GM12801 (cell line): ENCODE measurements around the gene SUSD6.

Source experiments
- CTCF ChIP-seq: IDR thresholded peaks from one replicate; pipeline ENCODE4 v1.5.1; 2011; ENCODE audit warnings: control low read depth; ENCODE audit not compliant: insufficient read length; ENCODE audit errors: extremely low read depth

The SUSD6 gene

DNA sequence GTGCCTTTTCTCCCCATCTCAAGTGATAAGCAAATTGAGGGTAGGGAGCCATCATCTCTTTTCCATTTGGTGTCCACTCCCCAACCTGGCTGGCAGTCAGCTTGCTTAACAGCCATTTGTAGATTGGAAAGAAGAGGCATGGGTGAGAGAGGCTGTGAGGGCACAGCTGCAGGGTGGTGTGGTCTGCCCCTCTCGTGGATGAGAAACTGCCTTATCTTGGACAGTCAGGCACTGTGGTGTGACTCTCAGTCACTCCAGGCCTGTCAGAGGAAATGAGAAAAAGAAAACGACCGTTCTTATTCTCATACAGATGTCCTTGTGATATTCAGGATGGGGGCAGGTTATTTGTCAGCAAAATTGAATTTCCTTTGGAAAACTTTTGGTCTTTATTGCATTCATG is 90.5 kb downstream of the SUSD6 start:
- no peak for TF ChIP-seq CTCF

GRCh38 chr14:69703047-69704039 is 91.9 kb downstream of the SUSD6 start:
- no peak for TF ChIP-seq CTCF

DNA sequence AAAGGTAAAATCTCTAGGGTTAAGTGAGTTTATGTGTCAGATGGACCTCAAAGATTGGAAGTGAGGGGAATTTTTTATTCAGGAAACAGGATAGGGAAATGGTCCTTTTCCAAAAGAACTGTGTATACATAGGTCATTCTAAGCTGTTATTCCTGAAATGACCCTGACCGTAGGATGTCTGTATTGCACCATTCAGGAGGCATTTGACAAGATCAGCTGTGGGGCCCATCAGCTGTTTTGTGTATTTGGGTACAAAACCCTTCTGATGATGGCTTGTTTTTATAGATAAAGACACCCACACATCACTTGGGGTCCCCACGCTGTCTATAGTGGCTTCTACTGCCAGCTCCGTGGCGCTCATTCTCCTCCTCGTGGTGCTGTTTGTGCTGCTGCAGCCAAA is 92.9 kb downstream of the SUSD6 start:
- TF ChIP-seq CTCF: no peak

DNA sequence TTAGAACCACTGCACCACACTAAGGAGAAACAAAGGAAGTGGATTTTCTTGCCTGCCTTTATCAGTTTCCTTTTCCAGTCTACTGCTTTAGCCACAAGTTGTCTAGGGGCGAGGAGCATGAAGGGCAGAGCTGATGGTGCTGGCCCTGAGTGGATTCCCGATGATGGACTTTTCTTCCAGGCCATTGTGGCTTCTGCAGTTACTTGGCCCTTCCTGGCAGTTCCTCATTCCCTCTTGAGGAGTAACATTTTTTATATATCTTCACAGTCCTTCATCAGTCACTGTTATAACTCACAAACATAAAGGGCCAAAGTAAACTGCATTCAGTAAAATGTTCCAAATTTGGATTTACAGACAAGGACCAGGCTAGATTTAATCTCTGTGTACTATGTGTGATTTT is 94.3 kb downstream of the SUSD6 start:
- TF ChIP-seq CTCF: no peak

DNA sequence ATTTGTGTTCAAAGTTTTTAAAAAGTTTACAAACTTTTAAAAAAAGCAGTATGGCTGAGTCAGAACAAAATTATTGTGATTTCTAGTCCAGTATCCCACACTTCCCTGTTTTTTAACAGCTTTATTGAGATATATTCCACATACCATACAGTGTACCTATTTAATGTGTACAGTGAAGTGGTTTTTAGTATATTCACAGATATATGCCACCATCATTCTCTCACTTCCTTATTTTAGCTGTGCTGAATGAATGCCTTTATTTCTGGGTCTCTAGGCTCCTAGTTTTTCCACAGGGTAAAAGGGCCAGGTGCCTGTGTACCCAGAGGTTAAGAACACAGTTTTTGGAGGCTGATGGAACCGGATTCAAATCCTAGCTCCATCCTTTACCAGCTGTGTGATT is 96.7 kb downstream of the SUSD6 start:
- no peak for TF ChIP-seq CTCF

DNA sequence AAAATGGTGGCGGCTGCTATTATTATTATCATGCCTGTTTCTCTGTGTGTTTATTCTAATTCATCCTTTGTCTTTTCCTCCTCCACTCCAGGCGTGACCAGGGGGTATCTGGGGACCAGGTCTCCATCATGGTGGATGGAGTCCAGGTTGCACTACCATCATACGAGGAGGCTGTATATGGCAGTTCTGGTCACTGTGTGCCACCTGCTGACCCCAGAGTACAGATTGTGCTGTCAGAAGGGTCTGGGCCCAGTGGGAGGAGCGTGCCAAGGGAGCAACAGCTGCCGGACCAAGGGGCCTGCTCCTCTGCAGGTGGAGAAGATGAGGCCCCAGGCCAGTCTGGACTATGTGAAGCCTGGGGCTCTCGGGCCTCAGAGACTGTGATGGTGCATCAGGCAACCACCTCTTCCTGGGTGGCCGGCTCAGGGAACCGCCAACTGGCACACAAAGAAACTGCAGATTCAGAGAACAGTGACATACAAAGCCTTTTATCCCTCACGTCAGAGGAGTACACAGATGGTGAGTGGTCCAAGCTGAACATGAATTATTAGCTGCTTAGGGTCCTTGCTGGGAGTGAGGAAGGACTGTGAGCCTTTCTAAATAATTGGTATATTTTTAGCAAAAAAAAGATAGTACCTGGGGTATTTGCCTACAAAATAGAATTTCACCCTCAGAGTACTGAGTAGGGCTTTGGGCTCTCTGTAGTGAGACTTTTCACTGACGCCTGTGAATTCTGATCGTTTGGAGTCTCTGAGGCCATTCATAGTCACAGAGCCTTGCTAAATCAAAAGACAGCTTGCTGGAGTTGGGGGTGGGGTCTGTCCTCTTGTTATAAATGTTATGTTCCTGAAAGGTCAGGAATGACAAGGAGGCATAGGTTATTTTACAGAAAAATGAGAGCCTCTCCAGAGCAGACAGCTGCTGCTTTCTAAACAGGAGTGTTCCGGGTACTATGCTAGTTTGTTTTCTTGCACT is 97.5 kb downstream of the SUSD6 start:
- no peak for TF ChIP-seq CTCF

DNA sequence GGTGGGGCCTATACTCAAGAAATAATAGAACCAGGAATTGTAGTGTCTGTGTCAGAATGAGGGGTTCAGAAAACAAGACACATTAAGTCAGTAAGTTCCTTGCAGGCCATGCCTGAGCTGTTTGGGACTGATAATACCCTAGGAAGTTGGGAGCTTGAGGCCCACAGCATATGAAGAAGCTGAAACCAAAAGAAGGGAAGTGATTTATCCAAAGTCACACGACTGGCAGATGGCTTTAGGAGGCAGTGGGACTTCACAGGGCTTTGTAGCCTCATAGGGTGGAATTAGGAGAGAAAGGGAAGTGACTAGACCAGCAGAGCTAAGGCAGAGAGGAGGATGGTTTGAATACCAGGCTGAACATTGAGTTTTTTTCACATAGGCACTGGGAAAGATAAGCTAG is 99.0 kb downstream of the SUSD6 start:
- no peak for TF ChIP-seq CTCF
